CD4-positive, alpha-beta T cell treated with Interleukin-21 for 1 hour (primary cell): ENCODE measurements around the gene FOXD4.
"Not testable (repeated sequence)": the region's sequence is repeated elsewhere in the genome, so short reads cannot be mapped to it uniquely, and the experiment has no call there.

Source experiments
- DNase-seq: peaks from one replicate; pipeline ENCODE4 v3.0.0-alpha.2; 2020

FOXD4 gene

GRCh38 chr9:117995-118467 lies at the start of gene FOXD4:
TSS of gene FOXD4 (minus strand) at chr9:118417. CDS start at chr9:118119, 298 bp downstream.
- not testable (repeated sequence) for DNase-seq

DNA sequence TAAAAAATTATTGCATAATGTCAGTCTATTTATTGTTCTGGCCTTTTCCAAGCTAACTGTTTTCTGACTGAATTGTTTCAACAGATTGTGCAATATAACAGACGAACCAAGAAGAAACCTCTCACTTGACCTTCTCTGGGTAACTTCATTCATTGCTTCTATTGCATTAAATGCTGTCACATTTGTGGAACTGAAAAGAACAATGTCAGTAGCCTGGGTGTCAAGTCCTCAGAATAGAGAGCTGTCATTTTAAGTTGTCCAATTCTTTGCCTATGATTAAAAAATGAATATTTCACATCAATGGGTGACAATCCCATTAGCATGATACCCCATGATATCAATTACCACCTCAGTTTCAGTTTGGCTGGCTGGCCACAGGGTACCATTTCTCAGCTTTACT lies 41.7 kb upstream of the FOXD4 start:
- DNase-seq: not testable (repeated sequence)

DNA sequence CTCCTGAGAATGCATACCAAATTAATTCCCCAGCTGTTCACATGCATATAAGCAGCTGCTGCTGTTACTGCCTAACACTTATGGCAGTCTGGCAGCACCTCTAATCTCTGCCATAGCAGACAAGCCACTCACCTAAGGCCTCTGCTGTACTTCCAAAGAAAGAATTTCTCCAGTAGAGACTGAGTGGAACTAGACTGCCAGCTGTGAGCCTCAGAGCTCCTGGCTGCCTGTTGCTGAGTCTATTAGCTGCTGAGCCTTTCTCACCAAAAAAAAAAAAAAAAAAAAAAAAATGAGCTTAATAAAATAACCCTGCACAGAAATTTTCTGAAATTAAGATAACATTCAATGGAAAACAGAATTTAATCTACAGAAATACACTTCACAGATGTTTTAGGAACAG lies 33.0 kb upstream of the FOXD4 start:
- not testable (repeated sequence) for DNase-seq

DNA sequence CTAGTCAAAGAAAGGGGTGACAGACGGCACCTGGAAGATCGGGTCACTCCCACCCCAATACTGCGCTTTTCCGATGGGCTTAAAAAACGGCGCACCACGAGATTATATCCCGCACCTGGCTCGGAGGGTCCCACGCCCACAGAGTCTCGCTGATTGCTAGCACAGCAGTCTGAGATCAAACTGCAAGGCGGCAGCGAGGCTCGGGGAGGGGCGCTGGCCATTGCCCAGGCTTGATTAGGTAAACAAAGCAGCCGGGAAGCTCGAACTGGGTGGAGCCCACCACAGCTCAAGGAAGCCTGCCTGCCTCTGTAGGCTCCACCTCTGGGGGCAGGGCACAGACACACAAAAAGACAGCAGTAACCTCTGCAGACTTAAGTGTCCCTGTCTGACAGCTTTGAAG lies 21.7 kb upstream of the FOXD4 start:
- not testable (repeated sequence) for DNase-seq

DNA sequence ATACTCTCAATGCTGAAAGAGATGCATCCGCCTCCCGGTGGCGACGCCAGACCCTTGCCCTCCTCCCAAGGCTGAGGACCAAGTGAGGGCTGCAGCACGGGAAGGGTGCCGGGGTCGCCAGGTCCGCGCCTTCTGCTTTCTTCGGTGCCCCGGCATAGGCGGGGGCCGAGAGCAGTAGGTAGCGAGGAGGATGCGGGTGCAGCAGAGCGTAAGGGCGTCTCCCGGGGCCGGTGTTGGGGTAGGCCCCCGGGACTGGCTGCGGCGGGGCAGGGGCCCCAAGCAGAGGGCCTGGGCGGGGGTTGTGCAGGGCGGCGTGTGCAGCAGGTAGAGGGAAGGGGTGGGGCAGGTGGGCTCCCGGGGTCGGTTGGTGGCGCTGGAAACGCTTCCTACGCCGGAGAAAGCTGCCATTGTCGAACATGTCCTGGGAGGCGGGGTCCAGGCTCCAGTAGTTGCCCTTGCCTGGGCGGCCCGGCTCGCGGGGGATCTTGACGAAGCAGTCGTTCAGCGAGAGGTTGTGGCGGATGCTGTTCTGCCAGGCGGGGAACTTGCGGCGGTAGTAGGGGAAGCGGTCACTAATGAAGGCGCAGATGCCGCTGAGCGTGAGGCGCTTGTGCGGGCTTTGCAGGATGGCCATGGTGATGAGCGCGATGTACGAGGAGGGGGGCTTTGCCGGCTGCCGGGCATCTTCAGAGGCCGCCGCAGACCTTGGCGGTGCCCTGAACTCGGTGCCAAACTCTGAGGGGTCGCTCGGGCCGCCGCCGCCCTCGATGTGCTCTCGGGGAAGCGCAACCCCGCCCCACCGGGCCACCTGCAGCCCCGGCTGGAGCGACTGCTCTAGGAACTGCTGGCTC lies 848 bp downstream of the FOXD4 start:
- DNase-seq: peak; percentile 16

GRCh38 chr9:116239-117077 lies 1.8 kb downstream of the FOXD4 start:
- DNase-seq: peak; percentile 7

- not testable (repeated sequence) for DNase-seq
Observed at GRCh38 chr9:115118-115451, 3.1 kb downstream of the FOXD4 start.

DNA sequence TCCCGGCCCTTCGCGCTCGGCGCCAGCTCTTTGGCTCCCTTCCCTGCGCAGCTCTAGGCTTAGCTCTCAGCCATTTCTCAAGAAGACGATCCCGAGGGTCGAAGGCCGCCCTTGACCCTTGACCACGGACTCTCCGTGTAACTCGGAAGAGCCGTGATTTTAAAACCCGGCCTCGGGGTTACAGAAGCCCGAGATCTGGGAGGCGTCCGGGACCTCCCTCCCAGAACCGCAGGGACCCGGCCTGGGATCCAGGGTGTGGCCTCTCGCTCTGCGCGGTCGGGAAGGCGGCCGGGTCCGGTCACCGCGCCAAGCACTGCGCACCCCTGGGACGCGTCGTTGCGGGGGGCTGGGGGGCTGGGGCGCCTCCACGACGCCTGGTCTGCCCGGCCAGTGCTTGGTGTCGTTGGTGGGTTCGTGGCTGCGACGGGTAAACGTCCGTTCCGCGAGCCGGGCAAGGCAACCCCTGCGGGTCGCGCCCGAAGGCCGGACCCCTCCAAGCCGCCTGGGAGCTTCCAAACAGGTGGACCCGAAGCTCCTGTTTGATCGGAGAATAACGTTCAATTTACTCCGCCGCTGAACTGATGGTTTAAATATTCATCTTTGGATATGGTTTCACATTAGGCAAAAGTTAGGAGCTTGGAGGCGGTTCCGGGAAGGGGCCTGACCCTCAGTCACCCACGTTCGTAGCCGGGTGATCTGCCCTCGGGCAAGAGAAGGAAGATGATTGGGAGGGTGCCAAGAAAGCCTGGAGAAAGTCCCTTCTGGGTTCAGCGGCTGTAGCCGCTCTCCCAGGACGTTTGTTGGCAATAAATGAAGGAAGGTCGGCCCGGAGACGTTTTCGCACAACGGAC lies 3.7 kb downstream of the FOXD4 start:
- DNase-seq: peak; percentile 17

GRCh38 chr9:113468-114266 lies 4.5 kb downstream of the FOXD4 start:
- peak; percentile 34 for DNase-seq

DNA sequence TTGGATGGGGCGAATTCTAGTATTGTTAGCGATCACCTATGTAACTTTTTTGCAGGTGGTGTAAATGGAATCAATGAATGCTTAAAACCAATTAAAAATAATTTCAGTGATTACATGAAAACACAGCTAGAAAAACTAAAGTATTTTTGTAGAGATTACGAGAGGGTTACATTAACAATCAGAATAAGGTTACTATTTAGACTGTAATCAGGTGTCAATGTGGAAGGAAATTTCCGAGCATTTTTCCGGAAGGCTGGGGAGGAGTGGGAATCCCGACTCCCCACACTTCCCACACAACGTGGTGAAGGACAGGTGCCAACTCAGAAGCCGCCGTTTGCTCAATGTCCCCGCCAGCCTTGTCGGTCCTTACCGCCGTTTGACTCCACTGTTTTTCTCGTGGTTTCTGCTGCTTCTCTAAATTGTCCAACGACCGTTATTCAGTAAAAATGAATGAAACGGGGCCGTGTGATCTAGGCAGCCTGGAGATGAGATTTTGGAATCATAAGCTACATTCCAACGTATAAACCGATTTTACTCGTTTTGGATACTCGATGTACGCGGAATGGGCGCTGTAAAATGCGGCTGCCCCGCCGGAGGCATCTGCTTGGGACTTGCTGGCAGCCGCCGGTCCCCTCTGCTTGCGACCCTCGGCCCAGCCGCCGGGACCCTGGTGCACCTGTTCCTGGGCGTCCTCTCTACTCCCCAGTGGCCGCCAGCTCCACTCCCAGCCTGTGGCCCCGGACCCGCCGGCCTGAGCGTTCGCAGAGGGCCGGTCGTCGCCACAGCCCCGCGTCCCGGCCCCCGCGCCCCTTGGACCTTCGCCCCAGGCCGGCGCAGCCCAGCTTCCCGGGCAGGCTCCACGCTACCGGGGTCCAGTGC lies 5.4 kb downstream of the FOXD4 start:
- DNase-seq: peak; percentile 9

DNA sequence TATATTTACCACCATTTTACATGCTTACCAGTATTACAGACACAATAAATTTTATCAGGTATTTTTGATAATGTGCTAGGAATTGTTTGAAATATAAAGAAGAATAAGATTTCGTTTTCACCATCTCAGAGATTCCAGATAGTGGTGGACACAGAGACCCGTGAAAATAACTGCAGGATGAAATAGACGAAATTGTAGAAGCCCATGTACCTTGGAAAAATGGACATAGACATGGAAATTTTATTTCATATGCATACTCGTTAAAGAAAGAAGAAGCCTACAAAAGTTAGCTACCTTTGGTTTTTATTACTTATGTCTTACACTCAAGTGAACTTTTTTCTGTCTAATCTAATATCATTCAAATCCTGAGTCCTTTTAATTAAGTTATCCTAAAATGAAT lies 7.5 kb downstream of the FOXD4 start:
- not testable (repeated sequence) for DNase-seq

GRCh38 chr9:109540-109939 lies 8.7 kb downstream of the FOXD4 start:
- DNase-seq: not testable (repeated sequence)

DNA sequence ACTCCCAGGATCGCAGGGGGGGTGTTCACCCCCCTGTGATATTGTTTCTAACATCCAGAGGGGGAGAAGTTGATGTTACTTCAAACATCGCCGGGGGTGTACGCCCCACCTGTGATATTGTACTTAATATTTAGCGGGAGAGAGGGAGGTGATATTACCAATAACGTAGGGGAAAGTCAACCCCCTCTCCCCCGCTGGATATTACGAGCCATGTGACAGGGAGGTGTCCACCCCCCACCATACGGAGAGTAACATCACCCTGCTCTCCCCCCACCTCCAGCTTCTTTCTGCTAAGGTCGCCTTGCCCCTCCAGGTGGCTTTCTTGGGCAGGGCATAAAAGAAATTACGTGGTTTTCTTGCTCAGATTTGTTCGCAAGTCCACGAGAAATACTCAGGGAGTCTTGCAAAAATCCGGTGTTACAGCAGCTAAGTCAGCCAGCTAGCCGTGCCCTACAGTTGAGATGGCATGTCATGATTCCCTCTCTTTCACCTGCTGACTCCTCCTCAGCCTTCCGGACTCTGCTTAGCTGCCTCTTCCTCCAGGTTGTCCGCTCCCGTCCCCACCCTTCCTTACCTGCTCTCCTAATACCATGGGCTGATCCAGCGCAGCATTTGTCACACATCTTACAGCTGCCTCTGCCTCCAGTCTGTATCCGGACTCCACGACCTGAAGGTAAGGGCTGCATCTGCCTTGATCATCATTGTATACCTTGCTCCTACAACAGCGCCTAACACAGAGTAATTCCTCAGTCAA lies 9.3 kb downstream of the FOXD4 start:
- DNase-seq: not testable (repeated sequence)

- not testable (repeated sequence) for DNase-seq
Observed at GRCh38 chr9:105991-106390, 12.2 kb downstream of the FOXD4 start.

GRCh38 chr9:100430-100829 lies 17.8 kb downstream of the FOXD4 start:
- not testable (repeated sequence) for DNase-seq

- DNase-seq: not testable (repeated sequence)
Observed at GRCh38 chr9:99867-100266, 18.4 kb downstream of the FOXD4 start.

GRCh38 chr9:98775-99174 lies 19.4 kb downstream of the FOXD4 start:
- not testable (repeated sequence) for DNase-seq

DNA sequence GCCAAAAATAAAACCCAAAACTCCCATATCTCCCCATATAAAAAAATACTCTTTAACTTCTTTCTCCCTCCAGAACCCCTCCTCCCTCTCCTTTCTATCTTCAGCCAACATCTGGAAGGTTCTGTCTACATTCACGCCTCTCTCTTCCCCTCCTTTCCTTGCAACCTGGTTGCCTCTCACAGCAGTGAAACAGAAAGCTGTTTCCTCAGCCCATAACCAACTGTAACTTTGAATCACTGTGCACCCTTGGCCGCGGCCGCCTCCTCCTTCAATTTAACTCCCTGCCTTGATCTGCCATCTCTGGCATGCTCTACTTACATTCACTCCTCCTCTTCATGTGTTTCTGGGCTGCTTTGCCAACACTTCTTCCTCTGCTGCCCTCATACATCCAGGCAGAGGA lies 23.2 kb downstream of the FOXD4 start:
- not testable (repeated sequence) for DNase-seq

DNA sequence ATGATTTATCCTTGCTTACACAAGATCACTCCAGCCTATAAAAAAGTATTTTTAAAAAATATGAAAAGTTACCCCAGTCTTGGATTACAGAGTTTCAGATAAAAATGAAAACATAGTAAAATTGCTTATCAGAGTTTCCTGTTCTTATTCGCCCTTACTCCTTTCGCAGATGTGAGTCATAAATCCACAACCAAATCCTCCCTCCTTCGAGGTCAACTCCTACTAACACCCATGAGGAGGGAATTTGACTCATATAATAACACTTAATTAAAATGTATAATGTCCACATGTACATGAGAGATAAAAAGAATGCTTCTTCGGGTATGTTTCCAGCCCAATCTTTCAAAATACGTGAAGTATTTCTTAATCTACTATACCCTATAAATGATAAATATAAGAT lies 23.9 kb downstream of the FOXD4 start:
- DNase-seq: not testable (repeated sequence)

DNA sequence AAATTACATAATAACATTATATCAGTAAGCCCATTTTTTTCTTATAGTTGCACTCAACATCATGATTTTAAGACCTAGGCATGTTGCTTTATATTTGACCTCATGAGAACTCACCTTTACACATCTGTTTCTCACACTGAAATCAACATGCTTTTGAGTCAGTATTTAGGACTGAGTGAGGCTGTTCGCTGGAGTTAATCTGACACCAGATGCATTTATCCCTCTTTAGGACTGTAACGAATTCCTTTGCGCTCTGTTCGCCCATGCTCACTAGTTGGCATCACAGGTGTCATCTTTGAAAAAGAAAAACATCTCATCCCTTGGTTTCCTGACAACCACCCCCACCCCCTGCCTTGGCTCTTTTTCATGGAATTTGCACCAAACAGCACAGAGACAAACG lies 24.3 kb downstream of the FOXD4 start:
- DNase-seq: not testable (repeated sequence)
